NCI-H2171 (cell line): Measurements from ENCODE around the gene PMVK.

Source experiments
- DNase-seq: peaks from one replicate; lab custom pipeline; 2025; lab: John Stamatoyannopoulos, UW

PMVK gene

DNA sequence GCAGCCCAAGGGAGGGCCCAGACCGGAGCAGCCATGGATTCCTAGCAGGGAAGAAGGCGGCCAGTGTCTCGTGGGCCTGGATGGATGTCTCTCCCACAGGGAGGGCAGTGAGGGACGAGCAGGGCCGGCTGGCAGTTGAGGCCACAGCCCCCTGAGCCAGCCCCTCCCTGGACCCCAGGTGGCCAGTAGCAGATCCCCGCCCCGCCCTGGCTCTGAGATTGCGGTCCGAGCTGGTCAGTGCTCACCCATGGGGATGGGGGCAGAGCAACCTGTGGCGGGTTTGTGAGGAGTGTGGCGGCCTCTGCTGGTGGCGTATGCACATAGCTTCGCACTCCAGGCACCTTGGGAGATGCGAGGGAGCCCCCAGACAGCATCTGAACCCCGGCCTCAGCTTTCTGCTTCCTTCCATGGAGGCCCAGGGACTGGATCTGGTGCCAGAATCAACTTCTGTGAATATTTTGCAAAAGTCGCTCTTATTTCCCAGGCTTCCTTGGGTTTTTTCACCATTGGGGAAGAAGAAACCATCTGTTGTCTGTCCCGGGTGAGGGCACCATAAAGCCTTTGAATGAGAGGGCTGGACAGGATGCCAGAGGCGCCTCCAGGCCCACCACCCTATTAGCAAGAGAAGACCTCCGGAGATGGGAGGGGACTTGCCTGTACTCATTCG, 58.0 kb downstream of the PMVK start:
- peak; percentile 33 for DNase-seq

DNA sequence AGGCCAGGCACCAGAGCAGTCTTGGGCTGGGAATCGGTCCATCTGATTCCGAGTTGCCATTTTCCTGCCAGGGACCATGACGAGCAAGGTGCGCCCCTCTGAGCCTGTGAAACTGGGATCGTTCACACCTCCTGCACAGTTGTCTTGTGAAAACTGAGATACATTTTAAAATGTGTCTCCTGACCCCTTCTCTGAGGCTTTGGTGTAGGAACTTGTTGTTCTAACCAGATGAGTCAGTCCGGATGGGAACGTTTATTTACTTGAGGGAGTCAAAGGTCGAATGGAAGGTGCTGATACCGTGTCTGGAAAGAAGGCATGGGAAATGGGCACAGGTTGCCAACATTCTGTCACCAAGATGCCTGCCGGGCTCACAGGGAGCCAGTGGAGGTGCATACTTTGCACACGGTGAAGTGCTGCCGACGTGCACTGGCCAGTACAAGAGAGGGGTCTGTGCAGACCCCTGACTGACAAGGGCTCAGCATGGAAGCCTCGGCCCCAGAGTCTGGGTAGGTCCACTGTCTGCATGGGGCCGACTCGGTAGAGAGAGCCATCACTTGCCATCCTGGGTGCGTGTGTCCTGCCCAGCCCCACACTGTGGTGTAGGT, 59.0 kb downstream of the PMVK start:
- DNase-seq = no peak

DNA sequence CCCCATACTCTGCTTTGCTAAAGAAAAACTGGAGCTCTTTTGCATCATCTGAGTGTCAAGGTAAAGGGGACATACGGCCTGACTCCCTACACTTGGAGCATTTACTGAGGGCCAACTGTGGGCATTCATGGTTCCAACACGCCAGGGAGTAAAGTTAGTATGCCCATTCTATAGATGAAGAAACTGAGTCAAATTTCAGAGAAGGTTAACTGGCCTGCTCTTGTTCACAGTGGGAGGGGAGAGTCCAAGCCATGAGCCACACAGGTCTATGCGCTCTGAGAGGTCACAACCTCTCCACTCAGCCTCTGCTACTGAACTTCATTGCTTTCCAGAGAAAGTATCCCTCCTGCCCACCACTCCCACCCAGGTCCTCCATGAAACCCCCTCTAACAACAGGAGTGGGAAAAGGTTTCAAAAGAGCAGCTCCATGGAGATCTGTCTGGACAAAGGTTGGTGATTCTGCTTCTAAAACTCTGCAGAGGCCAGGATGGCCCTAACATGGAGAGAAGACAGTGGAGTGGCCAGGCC, 59.6 kb downstream of the PMVK start:
- DNase-seq = no peak
